ENCODE measurements around the gene GBP6. TPM values are rescaled to one million over a fixed set of nuclear protein-coding genes. Genes with fewer than 3 reads are reported as not detected.
"Not testable (repeated sequence)": the region's sequence is repeated elsewhere in the genome, so short reads cannot be mapped to it uniquely, and the experiment has no call there.

The GBP6 gene
- 0.19 TPM for polyA plus RNA-seq (2012; ENCODE audit: low read depth, missing spikeins)

- no peak for TF ChIP-seq POLR2A (IDR thresholded peaks at IDR 0.05; ENCODE audit: low read depth, low read length)
- no peak for TF ChIP-seq POU2F2 (IDR thresholded peaks at IDR 0.05; ENCODE audit: low read depth, low read length)
- TF ChIP-seq TAF1 (IDR thresholded peaks at IDR 0.05; ENCODE audit: low read depth, low read length) = no peak
- no peak for TF ChIP-seq SPI1 (IDR thresholded peaks at IDR 0.05; ENCODE audit: low read depth, low read length)
- TF ChIP-seq POLR2AphosphoS5 (IDR thresholded peaks at IDR 0.05; ENCODE audit: low read depth, low read length) = no peak
- TF ChIP-seq PAX5 (IDR thresholded peaks at IDR 0.05; ENCODE audit: insufficient read depth, low read length, severe bottlenecking) = no peak
Measured at GRCh38 chr1:89363638-89364536, at the start of gene GBP6. Gene GBP6, plus strand, starts transcription at chr1:89364059. Its CDS starts 4,493 bp downstream, at chr1:89368552.

DNA sequence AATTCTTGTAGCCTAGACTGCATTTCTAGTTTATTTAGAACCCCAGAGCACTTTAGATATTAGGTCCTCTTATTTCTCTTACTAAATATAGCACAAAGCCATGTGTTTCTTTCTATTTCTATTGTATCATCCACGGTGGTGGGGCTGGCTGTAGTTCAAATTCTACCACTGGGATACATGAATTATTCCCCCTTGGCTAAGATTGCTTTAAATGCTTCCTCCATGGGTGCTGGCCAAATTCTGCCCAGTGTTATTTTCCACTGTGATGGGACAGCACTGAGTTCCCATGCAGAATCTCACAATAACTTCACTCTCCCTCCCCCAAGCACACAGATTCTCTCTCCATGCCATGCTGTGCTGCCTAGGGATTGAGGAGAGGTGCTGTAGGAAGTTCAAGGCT lies 41.5 kb upstream of the GBP6 start:
- FAIRE-seq (no peak), DNase-seq (ENCODE audit: insufficient read length, low spot score) (no peak)
- TF ChIP-seq TAF1 (IDR thresholded peaks at IDR 0.05; ENCODE audit: low read depth, low read length) (no peak), POLR2A (IDR thresholded peaks at IDR 0.05; ENCODE audit: low read depth, low read length) (no peak), PAX5 (IDR thresholded peaks at IDR 0.05; ENCODE audit: insufficient read depth, low read length, severe bottlenecking) (no peak), POLR2AphosphoS5 (IDR thresholded peaks at IDR 0.05; ENCODE audit: low read depth, low read length) (no peak), SPI1 (IDR thresholded peaks at IDR 0.05; ENCODE audit: low read depth, low read length) (no peak), POU2F2 (IDR thresholded peaks at IDR 0.05; ENCODE audit: low read depth, low read length) (no peak)

More at GRCh38 chr1:89363638-89364536, at the start of gene GBP6:
- no peak for DNase-seq (ENCODE audit: insufficient read length, low spot score)
- peak; percentile 28 for FAIRE-seq

DNA sequence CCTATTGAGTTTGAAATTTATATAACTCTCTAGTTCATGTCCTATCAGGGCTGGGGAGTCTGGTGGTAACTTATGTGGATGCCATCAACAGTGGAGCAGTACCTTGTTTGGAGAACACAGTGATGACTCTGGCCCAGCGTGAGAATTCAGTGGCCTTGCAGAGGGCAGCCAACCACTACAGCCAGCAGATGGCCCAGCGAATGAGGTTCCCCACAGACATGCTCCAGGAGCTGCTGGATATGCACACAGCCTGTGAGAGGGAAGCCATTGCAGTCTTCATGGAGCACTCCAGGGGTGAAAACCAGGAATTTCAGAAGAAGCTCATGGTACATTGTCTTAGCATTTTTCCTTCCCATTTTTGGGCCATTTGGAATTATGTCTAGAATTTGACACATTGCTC lies 32.0 kb upstream of the GBP6 start:
- no peak for FAIRE-seq
- no peak for TF ChIP-seq PAX5 (IDR thresholded peaks at IDR 0.05; ENCODE audit: insufficient read depth, low read length, severe bottlenecking)
- TF ChIP-seq POLR2AphosphoS5 (IDR thresholded peaks at IDR 0.05; ENCODE audit: low read depth, low read length) = no peak
- no peak for TF ChIP-seq POU2F2 (IDR thresholded peaks at IDR 0.05; ENCODE audit: low read depth, low read length)
- no peak for TF ChIP-seq POLR2A (IDR thresholded peaks at IDR 0.05; ENCODE audit: low read depth, low read length)
- no peak for TF ChIP-seq SPI1 (IDR thresholded peaks at IDR 0.05; ENCODE audit: low read depth, low read length)
- no peak for TF ChIP-seq TAF1 (IDR thresholded peaks at IDR 0.05; ENCODE audit: low read depth, low read length)
- no peak for DNase-seq (ENCODE audit: insufficient read length, low spot score)

GRCh38 chr1:89332461-89332860 lies 31.4 kb upstream of the GBP6 start:
- no peak for FAIRE-seq
- DNase-seq (ENCODE audit: insufficient read length, low spot score) = no peak

GRCh38 chr1:89335486-89335885 lies 28.4 kb upstream of the GBP6 start:
- TF ChIP-seq POLR2AphosphoS5 (IDR thresholded peaks at IDR 0.05; ENCODE audit: low read depth, low read length) (no peak), POU2F2 (IDR thresholded peaks at IDR 0.05; ENCODE audit: low read depth, low read length) (no peak), TAF1 (IDR thresholded peaks at IDR 0.05; ENCODE audit: low read depth, low read length) (no peak), SPI1 (IDR thresholded peaks at IDR 0.05; ENCODE audit: low read depth, low read length) (no peak), POLR2A (IDR thresholded peaks at IDR 0.05; ENCODE audit: low read depth, low read length) (no peak), PAX5 (IDR thresholded peaks at IDR 0.05; ENCODE audit: insufficient read depth, low read length, severe bottlenecking) (no peak)
- FAIRE-seq (no peak), DNase-seq (ENCODE audit: insufficient read length, low spot score) (no peak)

More at GRCh38 chr1:89332461-89332860, 31.4 kb upstream of the GBP6 start:
- no peak for TF ChIP-seq PAX5 (IDR thresholded peaks at IDR 0.05; ENCODE audit: insufficient read depth, low read length, severe bottlenecking)
- TF ChIP-seq SPI1 (IDR thresholded peaks at IDR 0.05; ENCODE audit: low read depth, low read length) = no peak
- TF ChIP-seq POLR2A (IDR thresholded peaks at IDR 0.05; ENCODE audit: low read depth, low read length) = no peak
- no peak for TF ChIP-seq TAF1 (IDR thresholded peaks at IDR 0.05; ENCODE audit: low read depth, low read length)
- TF ChIP-seq POU2F2 (IDR thresholded peaks at IDR 0.05; ENCODE audit: low read depth, low read length) = no peak
- TF ChIP-seq POLR2AphosphoS5 (IDR thresholded peaks at IDR 0.05; ENCODE audit: low read depth, low read length) = no peak

DNA sequence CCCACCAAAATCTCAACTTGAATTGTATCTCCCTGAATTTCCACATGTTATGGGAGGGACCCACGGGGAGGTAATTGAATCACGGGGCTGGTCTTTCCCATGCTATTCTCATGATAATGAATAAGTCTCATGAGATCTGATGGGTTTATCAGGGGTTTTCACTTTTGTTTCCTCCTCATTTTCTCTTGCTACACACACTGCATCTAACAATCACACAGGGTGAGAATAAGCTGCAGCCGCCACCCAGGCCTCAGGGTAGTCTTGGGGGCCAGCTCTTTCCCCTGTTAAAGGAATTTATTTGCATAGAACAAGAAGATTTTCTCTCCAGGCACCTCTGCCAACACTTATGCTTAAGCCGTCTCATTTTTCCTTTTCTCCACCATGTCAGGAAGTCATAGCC lies 26.0 kb upstream of the GBP6 start:
- DNase-seq (ENCODE audit: insufficient read length, low spot score) (no peak), FAIRE-seq (no peak)
- TF ChIP-seq SPI1 (IDR thresholded peaks at IDR 0.05; ENCODE audit: low read depth, low read length) (no peak), POLR2AphosphoS5 (IDR thresholded peaks at IDR 0.05; ENCODE audit: low read depth, low read length) (no peak)

GRCh38 chr1:89339039-89339438 lies 24.8 kb upstream of the GBP6 start:
- FAIRE-seq = no peak

GRCh38 chr1:89345479-89345878 lies 18.4 kb upstream of the GBP6 start:
- not testable (repeated sequence) for DNase-seq (ENCODE audit: insufficient read length, low spot score); FAIRE-seq

More at GRCh38 chr1:89339039-89339438, 24.8 kb upstream of the GBP6 start:
- DNase-seq (ENCODE audit: insufficient read length, low spot score) = no peak
- TF ChIP-seq POLR2AphosphoS5 (IDR thresholded peaks at IDR 0.05; ENCODE audit: low read depth, low read length) (no peak), TAF1 (IDR thresholded peaks at IDR 0.05; ENCODE audit: low read depth, low read length) (no peak), PAX5 (IDR thresholded peaks at IDR 0.05; ENCODE audit: insufficient read depth, low read length, severe bottlenecking) (no peak), SPI1 (IDR thresholded peaks at IDR 0.05; ENCODE audit: low read depth, low read length) (no peak), POLR2A (IDR thresholded peaks at IDR 0.05; ENCODE audit: low read depth, low read length) (no peak), POU2F2 (IDR thresholded peaks at IDR 0.05; ENCODE audit: low read depth, low read length) (no peak)

- TF ChIP-seq TAF1 (IDR thresholded peaks at IDR 0.05; ENCODE audit: low read depth, low read length) (no peak), POU2F2 (IDR thresholded peaks at IDR 0.05; ENCODE audit: low read depth, low read length) (no peak), POLR2AphosphoS5 (IDR thresholded peaks at IDR 0.05; ENCODE audit: low read depth, low read length) (no peak), POLR2A (IDR thresholded peaks at IDR 0.05; ENCODE audit: low read depth, low read length) (no peak), PAX5 (IDR thresholded peaks at IDR 0.05; ENCODE audit: insufficient read depth, low read length, severe bottlenecking) (no peak), SPI1 (IDR thresholded peaks at IDR 0.05; ENCODE audit: low read depth, low read length) (no peak)
- FAIRE-seq (no peak), DNase-seq (ENCODE audit: insufficient read length, low spot score) (no peak)
Measured at GRCh38 chr1:89347296-89347695, 16.6 kb upstream of the GBP6 start.

- TF ChIP-seq POU2F2 (IDR thresholded peaks at IDR 0.05; ENCODE audit: low read depth, low read length) (no peak), POLR2A (IDR thresholded peaks at IDR 0.05; ENCODE audit: low read depth, low read length) (no peak), SPI1 (IDR thresholded peaks at IDR 0.05; ENCODE audit: low read depth, low read length) (no peak), POLR2AphosphoS5 (IDR thresholded peaks at IDR 0.05; ENCODE audit: low read depth, low read length) (no peak), PAX5 (IDR thresholded peaks at IDR 0.05; ENCODE audit: insufficient read depth, low read length, severe bottlenecking) (no peak), TAF1 (IDR thresholded peaks at IDR 0.05; ENCODE audit: low read depth, low read length) (no peak)
- DNase-seq (ENCODE audit: insufficient read length, low spot score) (no peak), FAIRE-seq (no peak)
Measured at GRCh38 chr1:89350298-89350697, 13.6 kb upstream of the GBP6 start.
